IPS DF 6.9 (cell line): Measurements from ENCODE around the gene DRG2.

Experiments used
- DNase-seq: peaks from one replicate; pipeline ENCODE4 v3.0.0-alpha.2; 2013; ENCODE audit warnings: low read depth, low spot score
- H3K27ac ChIP-seq: one replicate; pipeline ENCODE4 v1.5.1; 2013; ENCODE audit warnings: low read length, control low read depth
- H3K27me3 ChIP-seq: 2 replicates; pipeline ENCODE4 v1.6.1; 2013; ENCODE audit warnings: mild to moderate bottlenecking, low read length; ENCODE audit not compliant: control insufficient read depth, insufficient read depth
- H3K36me3 ChIP-seq: 2 replicates; pipeline ENCODE4 v1.6.1; 2013; ENCODE audit warnings: low read length; ENCODE audit not compliant: control insufficient read depth, insufficient read depth
- H3K4me1 ChIP-seq: 2 replicates; pipeline ENCODE4 v1.6.1; 2013; ENCODE audit warnings: low read length; ENCODE audit not compliant: control insufficient read depth, insufficient read depth
- H3K4me3 ChIP-seq: 2 replicates; pipeline ENCODE4 v1.5.1; 2013; ENCODE audit warnings: mild to moderate bottlenecking, low read length
- H3K9me3 ChIP-seq: 2 replicates; pipeline ENCODE4 v1.6.1; 2013; ENCODE audit warnings: low read length, inconsistent platforms; ENCODE audit not compliant: control insufficient read depth, insufficient read depth
- WGBS: extraction: QIAGEN DNeasy Blood & Tissue Kit; methylation state at CpG from one replicate; pipeline ENCODE4 v1.1.7; 2013; ENCODE audit warnings: mixed read lengths, missing lambda C conversion rate; ENCODE audit not compliant: insufficient read length, insufficient coverage; 5-methylcytosine and 5-hydroxymethylcytosine counted together

Gene DRG2

DNA sequence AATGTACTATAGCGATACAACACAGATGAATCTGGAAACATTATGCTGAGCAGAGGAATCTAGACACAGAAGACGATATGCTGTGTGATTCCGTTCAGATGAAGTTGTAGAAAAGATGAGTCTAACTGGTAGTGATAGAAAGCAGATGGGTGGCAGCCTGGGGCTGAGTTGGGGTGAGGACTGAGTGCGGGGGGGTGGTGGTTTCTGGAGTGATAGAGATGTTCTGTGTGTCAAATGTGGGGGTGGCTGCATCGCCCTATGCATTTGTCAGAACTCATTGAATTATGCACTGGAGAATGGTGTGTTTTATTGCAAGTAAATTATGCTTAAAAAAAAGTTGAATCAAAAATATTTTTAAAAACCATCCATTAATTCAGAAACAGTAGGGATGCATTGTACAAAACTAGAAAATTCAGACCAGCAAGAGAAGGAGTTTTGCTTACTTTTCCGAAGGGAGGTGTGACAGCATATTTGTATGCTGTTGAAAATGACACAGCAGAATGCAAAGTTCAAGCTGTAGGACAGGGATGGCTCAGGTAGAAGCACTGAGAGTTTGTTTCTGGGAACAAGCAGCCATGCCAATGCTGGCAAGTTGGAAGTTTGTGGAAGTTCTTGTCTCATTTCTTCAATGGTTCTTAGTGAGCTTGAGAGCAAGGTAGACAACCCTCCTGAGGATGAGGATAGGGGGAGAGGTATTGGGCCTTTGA is 13.0 kb upstream of the DRG2 start:
- WGBS = no CpG with 5 or more reads among the region's 6 CpGs
- H3K27ac ChIP-seq = no peak overlapping the region
- DNase-seq = no peak
- no peaks in the 10 kb centered on the region for H3K27me3 ChIP-seq
- H3K9me3 ChIP-seq = no peaks in the 10 kb centered on the region
- no peaks in the 10 kb centered on the region for H3K36me3 ChIP-seq
- H3K4me3 ChIP-seq = no peak overlapping the region
- H3K4me1 ChIP-seq = no peaks in the 10 kb centered on the region

DNA sequence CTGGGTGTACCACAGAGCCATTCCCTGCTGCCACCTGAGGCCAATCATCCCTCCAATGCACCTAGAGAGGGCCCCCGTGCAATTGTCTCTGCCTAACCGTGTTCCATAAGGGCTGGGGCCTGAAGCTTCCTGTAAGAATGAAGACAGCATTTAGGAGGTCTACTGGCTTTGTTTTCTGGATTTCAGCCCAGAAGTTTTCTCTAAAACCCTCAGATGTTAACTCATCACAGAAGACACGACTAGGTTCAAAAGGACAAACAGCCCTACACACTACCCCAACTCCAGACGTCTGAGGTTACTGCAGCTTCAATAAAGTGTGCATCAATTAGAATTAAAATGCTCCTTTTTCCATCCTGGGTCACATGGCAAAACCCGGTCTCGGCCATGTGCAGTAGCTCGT is 10.8 kb upstream of the DRG2 start:
- Histone ChIP-seq H3K27me3 (no peaks in the 10 kb centered on the region), H3K36me3 (no peaks in the 10 kb centered on the region), H3K4me3 (no peak overlapping the region), H3K9me3 (no peaks in the 10 kb centered on the region), H3K4me1 (no peaks in the 10 kb centered on the region), H3K27ac (no peak overlapping the region)
- WGBS = no CpG with 5 or more reads among the region's 7 CpGs
- no peak for DNase-seq

DNA sequence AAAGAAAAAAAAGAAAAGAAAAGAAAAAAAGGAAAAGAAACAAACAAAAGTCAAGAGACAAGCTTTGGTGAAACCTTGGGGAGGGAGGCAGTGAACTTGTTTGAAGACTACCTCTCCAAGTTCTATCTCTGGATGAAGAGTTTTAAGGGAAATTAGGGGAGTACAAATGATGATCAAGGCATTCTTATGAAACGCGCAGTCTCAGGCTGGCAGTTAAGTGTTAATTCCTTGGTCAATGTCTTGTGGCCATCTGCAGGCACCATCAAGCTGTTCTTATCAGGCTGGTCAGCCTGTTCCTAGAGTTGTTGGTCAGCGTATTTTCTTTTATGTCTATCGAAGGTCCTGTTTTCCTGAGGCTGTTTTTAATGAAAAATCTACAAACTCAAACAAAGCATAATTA is 8.2 kb upstream of the DRG2 start:
- Histone ChIP-seq H3K27me3 (no peaks in the 10 kb centered on the region), H3K4me3 (no peak overlapping the region), H3K27ac (no peak overlapping the region), H3K36me3 (no peaks in the 10 kb centered on the region), H3K9me3 (no peaks in the 10 kb centered on the region), H3K4me1 (no peaks in the 10 kb centered on the region)
- no CpG with 5 or more reads among the region's 4 CpGs for WGBS
- no peak for DNase-seq

DNA sequence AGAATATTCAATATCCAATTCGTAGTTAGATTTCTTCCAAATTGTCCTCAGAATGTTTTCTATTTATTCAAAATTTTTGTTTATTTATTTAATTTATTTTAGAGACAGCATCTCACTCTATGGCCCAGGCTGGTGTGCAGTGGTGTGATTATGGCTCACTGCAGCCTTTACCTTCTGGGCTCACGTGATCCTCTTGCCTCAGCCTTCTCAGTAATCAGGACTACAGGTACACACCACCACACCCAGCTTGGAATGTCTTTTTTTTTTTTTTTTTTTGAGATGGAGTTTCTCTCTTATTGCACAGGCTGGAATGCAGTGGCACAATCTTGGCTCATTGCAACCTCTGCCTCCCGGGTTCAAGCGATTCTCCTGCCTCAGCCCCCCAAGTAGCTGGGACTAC is 3.5 kb upstream of the DRG2 start:
- H3K27me3 ChIP-seq = no peaks in the 10 kb centered on the region
- H3K4me3 ChIP-seq = no peak overlapping the region
- no peak for DNase-seq
- no CpG with 5 or more reads among the region's 4 CpGs for WGBS
- no peaks in the 10 kb centered on the region for H3K9me3 ChIP-seq
- H3K36me3 ChIP-seq = no peaks in the 10 kb centered on the region
- no peaks in the 10 kb centered on the region for H3K4me1 ChIP-seq
- H3K27ac ChIP-seq = no peak overlapping the region

DNA sequence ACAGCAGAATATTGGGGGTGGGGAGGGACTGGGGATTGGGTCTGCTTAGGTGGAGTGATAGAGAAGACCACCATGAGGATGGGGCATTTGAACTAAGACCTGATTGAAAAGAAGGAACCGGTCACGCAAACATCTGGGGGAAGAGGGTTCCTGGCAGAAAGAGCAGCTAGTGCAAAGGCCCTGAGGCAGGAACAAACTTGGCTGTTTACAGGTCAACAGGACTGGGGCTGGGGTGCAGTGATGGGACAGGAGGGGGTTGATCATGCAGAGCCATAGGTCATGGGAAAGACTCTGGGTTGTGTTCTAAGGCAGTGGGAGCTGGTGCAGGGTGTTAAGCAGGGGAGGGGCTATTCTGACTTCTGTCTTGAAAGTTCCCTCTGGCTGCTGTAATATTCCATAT is 1.9 kb downstream of the DRG2 start:
- H3K27ac ChIP-seq = no peak overlapping the region
- no peaks in the 10 kb centered on the region for H3K27me3 ChIP-seq
- H3K4me1 ChIP-seq = no peaks in the 10 kb centered on the region
- no peak for DNase-seq
- no peaks in the 10 kb centered on the region for H3K36me3 ChIP-seq
- H3K4me3 ChIP-seq = no peak overlapping the region
- no CpG with 5 or more reads among the region's 2 CpGs for WGBS
- H3K9me3 ChIP-seq = no peaks in the 10 kb centered on the region

DNA sequence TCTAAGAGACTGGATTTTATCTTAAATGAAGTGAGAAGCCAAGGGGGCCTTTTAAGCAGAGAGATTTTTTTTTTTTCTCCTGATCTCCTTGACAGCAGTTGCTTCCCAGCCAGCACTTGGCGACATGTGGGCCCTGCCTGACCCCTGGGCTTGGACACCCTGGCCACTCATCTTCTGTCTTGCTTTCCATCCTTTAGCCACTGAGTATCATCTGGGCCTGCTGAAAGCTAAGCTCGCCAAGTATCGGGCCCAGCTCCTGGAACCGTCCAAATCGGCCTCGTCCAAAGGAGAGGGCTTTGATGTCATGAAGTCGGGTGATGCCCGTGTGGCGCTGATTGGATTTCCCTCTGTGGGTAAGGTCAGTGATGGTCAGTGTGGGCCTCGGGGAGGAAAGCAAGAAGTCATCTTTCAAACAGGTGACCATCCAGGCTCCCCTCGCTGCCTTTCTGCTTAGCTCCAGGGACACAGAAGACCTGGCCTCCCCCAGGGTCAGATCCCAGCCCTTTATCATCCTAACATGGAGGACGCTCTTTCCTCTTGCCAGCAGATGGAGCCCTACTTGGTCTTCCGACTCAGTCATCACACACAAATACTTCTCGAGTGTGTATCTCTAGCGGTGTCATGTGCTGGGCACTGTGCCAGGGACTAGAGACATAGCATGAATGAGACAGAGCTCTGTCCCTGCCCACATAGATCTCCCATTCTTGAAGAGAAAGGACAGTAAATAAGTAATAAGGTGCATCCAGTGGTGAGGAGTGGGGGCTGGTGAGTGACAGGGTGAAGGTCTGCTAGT is 6.1 kb downstream of the DRG2 start:
- H3K9me3 ChIP-seq = no peaks in the 10 kb centered on the region
- no peaks in the 10 kb centered on the region for H3K27me3 ChIP-seq
- no peak overlapping the region for H3K27ac ChIP-seq
- H3K36me3 ChIP-seq = peaks cover 14% of the 10 kb centered on the region; the same call in 1 of the 2 replicates
- no CpG with 5 or more reads among the region's 15 CpGs for WGBS
- no peaks in the 10 kb centered on the region for H3K4me1 ChIP-seq
- no peak for DNase-seq
- no peak overlapping the region for H3K4me3 ChIP-seq

DNA sequence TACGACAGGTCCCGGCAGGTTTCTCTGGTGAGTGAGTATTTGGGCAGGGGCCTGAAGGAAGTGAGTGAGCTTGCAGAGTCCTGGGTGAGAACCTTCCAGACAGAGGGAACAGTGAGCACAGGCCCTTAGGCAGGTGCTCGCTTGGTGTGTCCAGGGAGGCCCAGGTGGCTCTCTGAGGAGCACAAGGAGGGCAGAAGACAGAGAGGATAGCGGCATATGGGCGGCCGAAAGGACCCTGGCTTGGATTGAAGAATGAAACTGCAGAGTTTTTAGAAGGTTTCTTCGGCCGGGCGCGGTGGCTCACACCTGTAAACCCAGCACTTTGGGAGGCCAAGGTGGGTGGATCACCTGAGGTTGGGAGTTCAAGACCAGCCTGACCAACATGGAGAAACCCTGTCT is 6.7 kb downstream of the DRG2 start:
- DNase-seq = no peak
- Histone ChIP-seq H3K9me3 (no peaks in the 10 kb centered on the region), H3K4me3 (no peak overlapping the region), H3K4me1 (no peaks in the 10 kb centered on the region), H3K36me3 (peaks cover 17% of the 10 kb centered on the region), H3K27ac (no peak overlapping the region), H3K27me3 (no peaks in the 10 kb centered on the region)
- WGBS = no CpG with 5 or more reads among the region's 10 CpGs

DNA sequence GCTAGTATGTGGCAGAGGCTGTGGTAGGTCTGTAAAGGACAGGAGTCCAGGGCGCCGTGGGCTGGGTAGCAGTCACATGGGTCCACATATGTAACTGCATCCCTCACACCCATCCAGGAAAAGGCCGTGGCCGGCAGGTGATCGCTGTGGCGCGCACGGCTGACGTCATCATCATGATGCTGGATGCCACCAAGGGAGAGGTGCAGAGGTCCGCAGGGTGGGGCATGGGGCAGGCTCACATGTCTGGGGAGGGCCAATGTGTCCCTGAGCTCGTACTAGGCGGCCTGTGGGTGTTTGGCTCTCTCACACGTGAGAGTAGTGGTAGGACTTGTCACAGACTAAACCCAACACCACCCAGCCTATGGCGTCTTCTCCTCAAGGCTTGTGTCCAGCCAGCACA is 11.8 kb downstream of the DRG2 start:
- H3K27ac ChIP-seq = no peak overlapping the region
- no peaks in the 10 kb centered on the region for H3K4me1 ChIP-seq
- no peak for DNase-seq
- H3K36me3 ChIP-seq = peaks cover 31% of the 10 kb centered on the region
- H3K4me3 ChIP-seq = no peak overlapping the region
- no peaks in the 10 kb centered on the region for H3K27me3 ChIP-seq
- no peaks in the 10 kb centered on the region for H3K9me3 ChIP-seq
- WGBS = no CpG with 5 or more reads among the region's 14 CpGs

DNA sequence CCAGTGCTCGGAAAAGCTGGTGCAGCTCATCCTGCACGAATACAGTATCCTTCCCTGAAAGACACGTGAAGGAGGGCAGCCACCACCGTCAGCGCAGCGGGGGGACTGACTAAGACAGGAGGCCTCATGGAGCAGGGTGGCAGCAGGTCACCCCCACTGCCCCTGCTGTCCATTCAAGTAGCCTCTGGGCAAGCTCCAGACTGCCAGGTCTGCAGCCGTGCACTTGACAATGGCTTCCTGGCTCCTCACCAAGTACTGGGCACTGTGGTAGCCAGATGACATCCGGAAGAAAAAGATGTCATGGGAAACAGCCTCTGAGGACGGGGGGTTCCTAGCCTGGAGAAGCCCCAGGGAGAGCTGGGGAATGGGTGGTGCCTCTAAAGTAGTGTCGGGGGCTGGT is 12.9 kb downstream of the DRG2 start:
- H3K27me3 ChIP-seq = no peaks in the 10 kb centered on the region
- H3K36me3 ChIP-seq = peaks cover 33% of the 10 kb centered on the region
- no peak overlapping the region for H3K4me3 ChIP-seq
- H3K4me1 ChIP-seq = no peaks in the 10 kb centered on the region
- H3K27ac ChIP-seq = no peak overlapping the region
- no peak for DNase-seq
- H3K9me3 ChIP-seq = no peaks in the 10 kb centered on the region
- WGBS = no CpG with 5 or more reads among the region's 10 CpGs

DNA sequence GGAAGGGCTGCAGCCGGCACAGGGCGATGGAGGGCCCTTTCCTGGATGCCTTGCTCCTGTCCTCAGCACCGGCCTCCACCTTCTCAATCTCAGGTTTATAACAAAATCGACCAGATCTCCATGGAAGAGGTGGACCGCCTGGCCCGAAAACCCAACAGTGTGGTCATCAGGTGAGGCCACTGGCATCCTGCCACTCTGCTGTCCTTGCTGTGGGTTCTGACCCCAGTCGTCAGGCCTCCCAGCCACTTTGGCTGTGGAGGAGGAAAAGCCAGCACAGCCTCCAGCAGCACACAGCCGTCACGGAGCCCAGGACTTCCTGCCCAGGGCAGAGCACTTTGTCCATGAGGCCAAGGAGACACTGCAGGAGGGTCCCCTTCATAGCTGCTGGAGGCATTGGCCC is 14.1 kb downstream of the DRG2 start:
- DNase-seq = no peak
- Histone ChIP-seq H3K9me3 (no peaks in the 10 kb centered on the region), H3K27me3 (no peaks in the 10 kb centered on the region), H3K27ac (no peak overlapping the region), H3K4me3 (no peak overlapping the region), H3K36me3 (peaks cover 37% of the 10 kb centered on the region), H3K4me1 (no peaks in the 10 kb centered on the region)
- WGBS = no CpG with 5 or more reads among the region's 9 CpGs

DNA sequence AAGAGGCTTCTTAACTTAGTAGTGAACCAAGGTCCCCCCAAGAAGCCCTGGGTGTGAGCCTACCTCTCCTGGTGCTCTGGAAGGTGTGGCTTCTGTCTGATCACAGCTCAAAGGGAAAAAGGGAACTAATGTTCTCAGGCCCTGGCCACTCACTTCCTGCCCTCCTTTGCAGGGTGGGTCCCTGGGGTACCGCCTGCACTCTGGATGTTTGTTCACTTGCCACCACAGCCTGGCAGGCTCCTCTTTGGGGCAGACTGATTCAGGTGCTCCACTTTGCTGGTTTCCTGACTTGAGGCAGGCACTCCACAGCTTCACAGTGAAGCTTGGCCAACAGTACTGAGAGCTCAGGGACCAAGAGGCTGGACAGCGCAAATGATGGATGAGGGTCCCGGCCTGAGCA is 14.9 kb downstream of the DRG2 start:
- no peak for DNase-seq
- H3K27me3 ChIP-seq = no peaks in the 10 kb centered on the region
- H3K9me3 ChIP-seq = no peaks in the 10 kb centered on the region
- H3K27ac ChIP-seq = no peak overlapping the region
- peaks cover 36% of the 10 kb centered on the region for H3K36me3 ChIP-seq
- no peak overlapping the region for H3K4me3 ChIP-seq
- WGBS = no CpG with 5 or more reads among the region's 3 CpGs
- no peaks in the 10 kb centered on the region for H3K4me1 ChIP-seq
